GM18508 (cell line): ENCODE results near the gene CFAP157.

Experiments
- ATAC-seq: cut with Tn5 transposase; IDR thresholded peaks from one replicate; pipeline ENCODE4 v1.9.1; 2021; ENCODE audit warnings: moderate number of reproducible peaks; ENCODE audit not compliant: insufficient read depth, unreplicated experiment

The CFAP157 gene

GRCh38 chr9:127706836-127707241 is at the start of gene CFAP157:
Gene CFAP157, plus strand, starts transcription at chr9:127706988. Its CDS starts 44 bp downstream, at chr9:127707032.
- ATAC-seq: no peak

- no peak for ATAC-seq
Measured at GRCh38 chr9:127658428-127658827, 48.4 kb upstream of the CFAP157 start.

GRCh38 chr9:127660886-127661741 is 45.7 kb upstream of the CFAP157 start:
- no peak for ATAC-seq

GRCh38 chr9:127662617-127663016 is 44.2 kb upstream of the CFAP157 start:
- no peak for ATAC-seq

- ATAC-seq: no peak
Measured at GRCh38 chr9:127664324-127664677, 42.5 kb upstream of the CFAP157 start.

- no peak for ATAC-seq
Measured at GRCh38 chr9:127664678-127665507, 41.9 kb upstream of the CFAP157 start.

- no peak for ATAC-seq
Measured at GRCh38 chr9:127667127-127667844, 39.5 kb upstream of the CFAP157 start.

GRCh38 chr9:127667906-127668305 is 38.9 kb upstream of the CFAP157 start:
- ATAC-seq: no peak

- no peak for ATAC-seq
Measured at GRCh38 chr9:127673234-127673633, 33.6 kb upstream of the CFAP157 start.

GRCh38 chr9:127676638-127677037 is 30.1 kb upstream of the CFAP157 start:
- ATAC-seq: no peak

- ATAC-seq: no peak
Measured at GRCh38 chr9:127679506-127679905, 27.3 kb upstream of the CFAP157 start.

GRCh38 chr9:127680226-127680625 is 26.6 kb upstream of the CFAP157 start:
- ATAC-seq: no peak

- ATAC-seq: no peak
Measured at GRCh38 chr9:127680846-127681245, 25.9 kb upstream of the CFAP157 start.

GRCh38 chr9:127682351-127683136 is 24.2 kb upstream of the CFAP157 start:
- no peak for ATAC-seq

GRCh38 chr9:127683723-127684122 is 23.1 kb upstream of the CFAP157 start:
- ATAC-seq: no peak

GRCh38 chr9:127684576-127684975 is 22.2 kb upstream of the CFAP157 start:
- no peak for ATAC-seq

- no peak for ATAC-seq
Measured at GRCh38 chr9:127686461-127687393, 20.1 kb upstream of the CFAP157 start.

GRCh38 chr9:127689329-127690000 is 17.3 kb upstream of the CFAP157 start:
- no peak for ATAC-seq
